Stimulated activated CD4-positive, alpha-beta T cell treated with anti-CD3 and anti-CD28 coated beads, Interleukin-12 subunit alpha, Interleukin-12 subunit beta, amount 100 ng/mL, for 4 hours (primary cell): ENCODE data around the gene TUBA1B.
A peak's percentile ranks its signal among the peaks of the same experiment; 100 is the strongest.

Experiments
- DNase-seq: peaks from one replicate; pipeline ENCODE4 v3.0.0-alpha.2; 2020

The TUBA1B gene

GRCh38 chr12:49089821-49090773, 41.1 kb downstream of the TUBA1B start:
- DNase-seq, result peak; percentile 34

GRCh38 chr12:49088932-49089330, 42.3 kb downstream of the TUBA1B start:
- no peak for DNase-seq

DNA sequence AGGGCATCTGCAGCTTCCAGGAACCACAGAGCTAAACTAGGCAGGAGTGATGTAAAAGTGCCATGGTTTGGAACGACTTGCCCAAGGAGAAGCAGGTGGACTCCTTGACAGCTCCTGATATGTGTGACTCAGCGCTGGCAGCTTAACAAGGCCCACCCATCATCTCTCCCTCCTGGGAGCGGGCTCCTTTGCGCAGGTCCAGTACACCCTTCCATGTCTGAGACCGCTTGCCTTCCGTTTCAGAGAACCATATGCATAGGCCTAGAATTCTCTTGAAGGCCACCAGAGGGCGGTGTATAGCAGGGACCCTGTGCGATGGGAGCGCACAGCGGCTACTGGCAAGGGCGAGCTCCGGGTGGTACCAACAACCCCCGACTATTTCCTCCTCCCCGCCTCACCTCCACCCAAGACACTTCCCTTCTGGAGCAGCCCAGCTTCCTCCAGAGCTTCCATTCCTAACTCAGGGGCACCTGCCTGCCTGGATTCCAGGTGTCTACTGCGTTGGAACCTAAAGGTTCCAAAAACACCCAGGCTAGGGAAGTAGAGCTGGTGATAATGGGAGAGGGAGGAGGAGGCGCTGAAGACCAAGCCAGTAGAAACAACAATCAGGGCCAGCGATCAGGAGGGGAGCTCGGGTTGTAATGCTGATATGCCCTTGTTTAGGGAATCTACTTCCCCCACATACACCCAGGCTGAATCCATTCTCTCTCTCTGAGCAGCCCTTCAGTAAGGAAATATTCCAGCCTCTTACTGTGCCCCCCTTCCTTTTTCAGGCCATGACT, 42.9 kb downstream of the TUBA1B start:
- peak; percentile 60 for DNase-seq

- DNase-seq, result no peak
Measured at GRCh38 chr12:49086116-49086515, 45.1 kb downstream of the TUBA1B start.

- DNase-seq, result no peak
Measured at GRCh38 chr12:49084438-49084837, 46.8 kb downstream of the TUBA1B start.

DNA sequence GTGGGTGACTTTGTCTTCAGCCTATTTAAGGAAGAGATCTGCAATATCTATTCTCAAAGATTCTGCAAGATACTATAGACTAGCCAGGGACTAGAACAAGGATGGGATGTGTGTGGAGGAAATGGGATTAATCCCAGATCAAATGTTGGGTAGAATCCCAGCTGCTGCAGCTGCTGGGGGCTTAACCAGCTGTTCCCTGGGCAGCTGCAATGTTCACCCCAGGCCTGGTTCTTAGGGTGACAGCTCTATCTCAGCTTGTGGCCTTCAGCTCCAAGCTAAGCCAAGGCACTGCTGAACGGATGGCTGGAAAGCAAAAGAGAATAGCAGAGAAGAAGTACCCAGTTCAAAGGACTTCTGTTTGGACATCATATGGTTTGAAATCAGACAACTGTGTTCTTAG, 51.4 kb downstream of the TUBA1B start:
- DNase-seq, result no peak
